Stimulated activated CD4-positive, alpha-beta T cell treated with anti-CD3 and anti-CD28 coated beads, Interleukin-4, amount 100 ng/mL, for 48 hours (primary cell): Measurements from ENCODE around the gene TRIP13.
"Not testable (repeated sequence)": the region's sequence is repeated elsewhere in the genome, so short reads cannot be mapped to it uniquely, and the experiment has no call there.

Experiments
- DNase-seq, 2 donors: peaks; one replicate each; pipeline ENCODE4 v3.0.0-alpha.2; 2020; ENCODE audit warnings: low read depth in 2 of 2

The TRIP13 gene

GRCh38 chr5:872301-872700 is 20.4 kb upstream of the TRIP13 start:
- no peak for DNase-seq

GRCh38 chr5:873328-873727 is 19.4 kb upstream of the TRIP13 start:
- no peak for DNase-seq

- no peak for DNase-seq
Measured at GRCh38 chr5:875931-876330, 16.8 kb upstream of the TRIP13 start.

- no peak for DNase-seq
Measured at GRCh38 chr5:876398-877365, 16.0 kb upstream of the TRIP13 start.

GRCh38 chr5:878125-878524 is 14.6 kb upstream of the TRIP13 start:
- no peak for DNase-seq

GRCh38 chr5:878677-879076 is 14.0 kb upstream of the TRIP13 start:
- not testable (repeated sequence) for DNase-seq

- DNase-seq, result no peak
Measured at GRCh38 chr5:880816-881550, 11.7 kb upstream of the TRIP13 start.

- DNase-seq, result no peak
Measured at GRCh38 chr5:881551-881935, 11.1 kb upstream of the TRIP13 start.

GRCh38 chr5:882253-883183 is 10.2 kb upstream of the TRIP13 start:
- DNase-seq, result no peak

- DNase-seq, result no peak
Measured at GRCh38 chr5:883475-884181, 9.1 kb upstream of the TRIP13 start.

- no peak for DNase-seq
Measured at GRCh38 chr5:884345-885126, 8.1 kb upstream of the TRIP13 start.

GRCh38 chr5:885127-885442 is 7.6 kb upstream of the TRIP13 start:
- DNase-seq, result no peak

- no peak for DNase-seq
Measured at GRCh38 chr5:885529-885928, 7.2 kb upstream of the TRIP13 start.

- DNase-seq, result no peak
Measured at GRCh38 chr5:886036-886435, 6.6 kb upstream of the TRIP13 start.

- no peak for DNase-seq
Measured at GRCh38 chr5:886716-887325, 5.9 kb upstream of the TRIP13 start.

GRCh38 chr5:887947-888637 is 4.6 kb upstream of the TRIP13 start:
- no peak for DNase-seq

- DNase-seq, result no peak
Measured at GRCh38 chr5:888638-889035, 4.0 kb upstream of the TRIP13 start.

GRCh38 chr5:889075-889710 is 3.5 kb upstream of the TRIP13 start:
- DNase-seq, result no peak
